ENCODE data around the gene CEP41.

Gene CEP41

DNA sequence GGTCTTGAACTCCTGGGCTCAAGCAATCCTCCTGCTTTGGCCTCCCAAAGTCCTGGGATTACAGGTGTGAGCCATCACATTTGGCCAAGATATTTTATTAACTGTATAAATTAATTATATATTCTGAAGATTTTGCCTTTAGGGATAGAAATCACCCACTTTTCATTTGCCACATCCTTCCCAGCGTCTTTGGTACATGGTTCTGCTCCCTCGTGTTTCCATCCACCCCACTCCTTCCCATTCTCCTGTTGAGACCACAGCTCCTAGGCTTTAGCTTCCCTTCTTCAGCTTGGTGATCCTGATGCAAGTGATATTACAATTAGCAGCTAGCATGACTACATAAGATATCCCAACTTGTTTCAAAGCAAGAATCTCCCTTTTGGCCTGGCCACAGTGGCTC lies 52.1 kb downstream of the CEP41 start:
- TF ChIP-seq, protein P1, sequence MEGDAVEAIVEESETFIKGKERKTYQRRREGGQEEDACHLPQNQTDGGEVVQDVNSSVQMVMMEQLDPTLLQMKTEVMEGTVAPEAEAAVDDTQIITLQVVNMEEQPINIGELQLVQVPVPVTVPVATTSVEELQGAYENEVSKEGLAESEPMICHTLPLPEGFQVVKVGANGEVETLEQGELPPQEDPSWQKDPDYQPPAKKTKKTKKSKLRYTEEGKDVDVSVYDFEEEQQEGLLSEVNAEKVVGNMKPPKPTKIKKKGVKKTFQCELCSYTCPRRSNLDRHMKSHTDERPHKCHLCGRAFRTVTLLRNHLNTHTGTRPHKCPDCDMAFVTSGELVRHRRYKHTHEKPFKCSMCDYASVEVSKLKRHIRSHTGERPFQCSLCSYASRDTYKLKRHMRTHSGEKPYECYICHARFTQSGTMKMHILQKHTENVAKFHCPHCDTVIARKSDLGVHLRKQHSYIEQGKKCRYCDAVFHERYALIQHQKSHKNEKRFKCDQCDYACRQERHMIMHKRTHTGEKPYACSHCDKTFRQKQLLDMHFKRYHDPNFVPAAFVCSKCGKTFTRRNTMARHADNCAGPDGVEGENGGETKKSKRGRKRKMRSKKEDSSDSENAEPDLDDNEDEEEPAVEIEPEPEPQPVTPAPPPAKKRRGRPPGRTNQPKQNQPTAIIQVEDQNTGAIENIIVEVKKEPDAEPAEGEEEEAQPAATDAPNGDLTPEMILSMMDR (IDR thresholded peaks at IDR 0.05; ENCODE audit: low read depth, low read length), result no peak
- no peak overlapping the region for H3K4me3 ChIP-seq (ENCODE audit: low read depth, low read length)

DNA sequence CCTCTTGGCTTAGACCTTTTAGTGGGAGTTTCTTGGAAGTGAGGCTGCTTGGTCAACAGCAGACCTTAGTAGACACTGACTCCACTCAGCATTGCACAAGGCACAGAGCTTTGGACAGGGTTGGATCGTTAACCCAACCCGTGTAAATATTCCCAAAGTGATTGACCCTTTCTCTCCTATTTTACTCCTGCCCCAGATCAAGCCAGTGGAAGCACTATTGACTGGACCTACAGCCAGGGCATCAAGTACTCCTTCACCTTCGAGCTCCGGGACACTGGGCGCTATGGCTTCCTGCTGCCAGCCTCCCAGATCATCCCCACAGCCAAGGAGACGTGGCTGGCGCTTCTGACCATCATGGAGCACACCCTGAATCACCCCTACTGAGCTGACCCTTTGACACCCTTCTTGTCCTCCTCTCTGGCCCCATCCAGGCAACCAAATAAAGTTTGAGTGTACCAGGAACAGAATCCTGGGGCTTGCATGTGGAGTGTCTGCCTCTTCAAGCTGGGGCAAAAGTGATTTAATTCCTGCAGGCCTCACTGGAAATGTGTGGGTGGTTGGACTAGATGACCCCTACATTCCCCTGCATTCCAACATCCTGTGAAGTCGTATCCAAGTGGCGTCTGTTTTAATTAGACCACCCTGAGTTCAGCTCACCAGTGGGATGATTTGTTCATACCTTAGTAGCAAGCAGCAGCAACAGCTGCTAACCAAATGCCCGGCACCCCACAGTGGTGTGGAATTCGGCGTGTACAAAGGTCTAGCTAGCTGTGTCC lies 53.0 kb downstream of the CEP41 start:
- no peak overlapping the region for H3K4me3 ChIP-seq (ENCODE audit: low read depth, low read length)
- TF ChIP-seq, protein P1 (IDR thresholded peaks at IDR 0.05; ENCODE audit: low read depth, low read length), result no peak

DNA sequence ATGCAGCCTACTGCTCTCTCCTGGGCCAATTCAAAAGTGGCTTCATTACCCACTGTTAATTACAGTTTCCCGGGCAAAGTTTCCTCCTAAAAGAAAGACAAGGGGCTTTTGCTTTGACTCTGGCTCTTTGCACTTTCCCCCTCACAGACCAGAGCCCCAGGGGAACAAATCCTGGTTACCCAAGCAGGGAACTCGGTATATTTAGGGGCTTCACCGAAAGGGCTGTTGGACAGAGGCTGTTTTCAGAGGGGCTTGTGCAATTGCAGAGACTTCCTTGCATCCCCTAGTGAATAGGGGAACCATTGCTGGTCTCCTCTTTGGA lies 53.5 kb downstream of the CEP41 start:
- TF ChIP-seq, protein P1 (IDR thresholded peaks at IDR 0.05; ENCODE audit: low read depth, low read length), result no peak
- H3K4me3 ChIP-seq (ENCODE audit: low read depth, low read length), result no peak overlapping the region

DNA sequence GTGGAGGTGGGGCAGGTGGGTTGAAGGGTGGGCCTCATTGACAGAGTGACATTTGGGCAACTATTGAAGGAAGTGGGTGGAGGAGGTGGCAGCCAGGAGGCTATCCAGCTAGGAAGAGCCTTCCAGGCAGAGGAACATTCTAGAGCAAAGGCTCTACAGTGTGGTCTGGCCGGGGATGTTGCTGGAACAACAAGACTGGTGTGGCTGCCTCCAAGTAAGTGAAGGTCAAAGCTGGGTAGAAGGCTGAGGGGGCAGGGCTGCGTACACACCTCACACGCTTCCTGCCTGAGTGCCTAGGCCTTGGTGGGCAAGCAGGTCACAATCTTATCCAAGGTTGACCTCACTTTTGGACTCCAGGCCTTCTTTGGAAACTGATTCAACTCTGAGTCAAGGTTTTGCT lies 53.9 kb downstream of the CEP41 start:
- TF ChIP-seq, protein P1 (IDR thresholded peaks at IDR 0.05; ENCODE audit: low read depth, low read length), result no peak

DNA sequence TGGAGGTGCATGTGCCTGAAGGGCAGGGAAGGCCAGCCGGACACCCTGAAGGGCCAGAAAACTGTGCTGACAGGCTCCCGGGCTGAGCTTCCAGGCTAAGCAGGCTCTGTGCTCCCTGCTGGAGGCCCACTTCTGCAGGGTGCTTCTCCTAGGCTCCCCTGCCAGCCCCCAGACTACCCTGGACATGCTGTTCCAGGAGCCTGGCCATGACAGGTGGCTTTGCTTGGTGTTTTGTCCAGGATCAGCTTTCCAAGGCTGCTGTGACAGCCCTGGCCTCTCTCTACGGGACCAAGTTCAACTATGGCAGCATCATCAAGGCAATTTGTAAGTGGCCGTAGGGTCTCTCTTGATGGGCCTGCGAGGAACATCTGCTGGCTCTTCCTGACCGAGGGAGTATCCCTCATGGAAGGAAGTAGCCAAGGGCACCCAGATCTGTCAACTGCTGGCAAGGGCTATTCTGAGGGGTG lies 55.2 kb downstream of the CEP41 start:
- TF ChIP-seq, protein P1 (IDR thresholded peaks at IDR 0.05; ENCODE audit: low read depth, low read length), result no peak
- H3K4me3 ChIP-seq (ENCODE audit: low read depth, low read length), result no peak overlapping the region

More for the DNA sequence above, 53.9 kb downstream of the CEP41 start:
- no peak overlapping the region for H3K4me3 ChIP-seq (ENCODE audit: low read depth, low read length)

DNA sequence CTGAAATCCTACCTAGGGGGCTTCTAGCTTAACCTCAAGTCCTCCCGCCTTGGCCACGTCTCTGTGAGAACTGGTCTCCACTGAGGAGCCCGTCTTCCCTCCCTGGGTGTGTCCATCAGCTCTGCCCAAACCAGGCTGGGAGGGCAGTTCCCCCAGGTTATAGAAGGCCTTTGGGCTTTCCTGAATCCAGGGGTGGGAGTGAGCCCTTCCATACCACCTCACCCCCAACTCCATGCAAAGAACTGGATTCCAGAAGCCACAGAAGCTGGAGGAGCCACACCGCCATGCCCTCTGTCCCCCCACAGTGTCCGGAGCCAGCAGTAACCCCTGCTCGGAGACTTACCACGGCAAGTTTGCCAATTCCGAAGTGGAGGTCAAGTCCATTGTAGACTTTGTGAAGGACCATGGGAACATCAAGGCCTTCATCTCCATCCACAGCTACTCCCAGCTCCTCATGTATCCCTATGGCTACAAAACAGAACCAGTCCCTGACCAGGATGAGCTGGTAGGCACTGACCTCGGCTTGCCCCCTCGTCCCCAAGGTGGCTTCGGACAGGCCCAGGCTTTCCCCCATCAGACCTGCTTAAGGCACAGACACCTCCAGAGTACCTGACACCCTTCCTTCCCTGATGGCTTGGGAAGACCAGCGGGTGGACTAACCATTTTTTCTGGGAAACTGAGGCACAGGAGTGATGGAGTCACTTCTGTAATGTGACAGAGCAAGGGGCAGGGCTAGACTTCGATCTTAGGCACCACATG lies 55.8 kb downstream of the CEP41 start:
- TF ChIP-seq, protein P1 (IDR thresholded peaks at IDR 0.05; ENCODE audit: low read depth, low read length), result no peak
- no peak overlapping the region for H3K4me3 ChIP-seq (ENCODE audit: low read depth, low read length)

DNA sequence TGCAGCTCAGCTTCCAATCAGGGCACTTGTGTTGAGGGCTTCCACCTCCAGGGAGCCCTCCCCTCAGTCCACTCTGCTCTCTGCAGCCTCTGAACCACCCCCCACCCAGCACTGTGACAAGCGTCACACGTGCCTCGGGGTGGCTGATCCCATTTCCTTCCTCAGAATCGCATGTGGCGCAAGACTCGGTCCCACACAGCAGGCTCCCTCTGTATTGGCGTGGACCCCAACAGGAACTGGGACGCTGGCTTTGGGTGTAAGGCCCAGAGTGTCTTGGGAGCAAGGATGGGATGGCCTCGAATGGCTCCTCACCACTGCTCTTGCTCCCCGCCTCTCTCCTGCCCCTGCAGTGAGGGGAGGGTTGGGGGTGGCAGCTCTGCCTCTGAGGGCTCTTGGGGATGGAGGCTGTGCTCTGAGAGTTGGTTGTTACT lies 56.4 kb downstream of the CEP41 start:
- TF ChIP-seq, protein P1 (IDR thresholded peaks at IDR 0.05; ENCODE audit: low read depth, low read length), result no peak
- H3K4me3 ChIP-seq (ENCODE audit: low read depth, low read length), result no peak overlapping the region

All from WI38 (cell line).